H9 (cell line): ENCODE results near the gene ABCB7. TPM values are rescaled to one million over a fixed set of nuclear protein-coding genes. Genes with fewer than 3 reads are reported as not detected.

Experiments used
- DNase-seq: peaks from one replicate; pipeline ENCODE4 v3.0.0-alpha.2; 2017
- H2AFZ ChIP-seq: one replicate; pipeline ENCODE4 v1.6.1; 2013; ENCODE audit warnings: mild to moderate bottlenecking, low read length, control low read depth, moderate library complexity
- H2AK5ac ChIP-seq: 2 replicates; pipeline ENCODE4 v1.6.1; 2013; ENCODE audit warnings: low read length, control low read depth, mixed read lengths; ENCODE audit not compliant: insufficient read length
- H2BK120ac ChIP-seq: one replicate; pipeline ENCODE4 v1.6.1; 2013; ENCODE audit warnings: low read depth, mild to moderate bottlenecking, low read length, control low read depth, inconsistent platforms; ENCODE audit not compliant: poor library complexity, severe bottlenecking
- H2BK12ac ChIP-seq: 2 replicates; pipeline ENCODE4 v1.6.1; 2013; ENCODE audit warnings: low read length, control low read depth, mixed read lengths, low read depth; ENCODE audit not compliant: insufficient read length
- H2BK15ac ChIP-seq: 2 replicates; pipeline ENCODE4 v1.6.1; 2013; ENCODE audit warnings: low read depth, low read length, control low read depth
- H2BK20ac ChIP-seq: one replicate; pipeline ENCODE4 v1.6.1; 2013; ENCODE audit warnings: low read depth, mild to moderate bottlenecking, low read length, control low read depth, inconsistent platforms; ENCODE audit not compliant: poor library complexity, severe bottlenecking
- H2BK5ac ChIP-seq: 2 replicates; pipeline ENCODE4 v1.6.1; 2013; ENCODE audit warnings: low read length, control low read depth, mixed read lengths; ENCODE audit not compliant: insufficient read length
- H3K14ac ChIP-seq: 2 replicates; pipeline ENCODE4 v1.6.1; 2013; ENCODE audit warnings: low read length, control low read depth; ENCODE audit not compliant: insufficient read depth
- H3K18ac ChIP-seq: 2 replicates; pipeline ENCODE4 v1.6.1; 2013; ENCODE audit warnings: low read depth, mild to moderate bottlenecking, mixed read lengths, low read length, control low read depth; ENCODE audit not compliant: insufficient read length
- H3K23ac ChIP-seq: 2 replicates; pipeline ENCODE4 v1.6.1; 2013; ENCODE audit warnings: low read length, control low read depth, mixed read lengths, low read depth; ENCODE audit not compliant: insufficient read length
- H3K23me2 ChIP-seq: 2 replicates; pipeline ENCODE4 v1.6.1; 2013; ENCODE audit warnings: low read depth, mild to moderate bottlenecking, mixed read lengths, low read length, control low read depth; ENCODE audit not compliant: insufficient read length, poor library complexity, severe bottlenecking
- H3K27ac ChIP-seq: 2 replicates; pipeline ENCODE4 v1.5.1; 2013; ENCODE audit warnings: low read length, control low read depth, mixed read lengths, low read depth; ENCODE audit not compliant: insufficient read length
- H3K27me3 ChIP-seq: 2 replicates; pipeline ENCODE4 v1.6.1; 2013; ENCODE audit warnings: low read length, control low read depth, inconsistent platforms; ENCODE audit not compliant: insufficient read depth
- H3K4ac ChIP-seq: 2 replicates; pipeline ENCODE4 v1.6.1; 2013; ENCODE audit warnings: low read depth, mild to moderate bottlenecking, control low read depth, inconsistent platforms, low read length, moderate library complexity
- H3K4me1 ChIP-seq: 2 replicates; pipeline ENCODE4 v1.6.1; 2013; ENCODE audit warnings: low read length, control low read depth, inconsistent platforms; ENCODE audit not compliant: insufficient read depth
- H3K4me2 ChIP-seq: 2 replicates; pipeline ENCODE4 v1.6.1; 2013; ENCODE audit warnings: low read length, control low read depth, mixed read lengths; ENCODE audit not compliant: insufficient read length, insufficient read depth
- H3K56ac ChIP-seq: 2 replicates; pipeline ENCODE4 v1.6.1; 2013; ENCODE audit warnings: low read depth, mild to moderate bottlenecking, mixed read lengths, low read length, control low read depth; ENCODE audit not compliant: insufficient read length
- H3K79me1 ChIP-seq: 2 replicates; pipeline ENCODE4 v1.6.1; 2013; ENCODE audit warnings: low read depth, mild to moderate bottlenecking, moderate library complexity, low read length, control low read depth, inconsistent platforms; ENCODE audit not compliant: insufficient read depth, poor library complexity, severe bottlenecking
- H3K79me2 ChIP-seq: 2 replicates; pipeline ENCODE4 v1.6.1; 2013; ENCODE audit warnings: low read length, control low read depth, inconsistent platforms; ENCODE audit not compliant: insufficient read depth
- H3K9ac ChIP-seq: 2 replicates; pipeline ENCODE4 v1.6.1; 2013; ENCODE audit warnings: low read length, control low read depth, mixed read lengths; ENCODE audit not compliant: insufficient read length; ENCODE audit errors: extremely low read depth
- H3K9me3 ChIP-seq: one replicate; pipeline ENCODE4 v1.6.1; 2013; ENCODE audit warnings: low read depth, low read length, inconsistent platforms; ENCODE audit not compliant: control insufficient read depth
- H3T11ph ChIP-seq: one replicate; pipeline ENCODE4 v1.6.1; 2013; ENCODE audit warnings: mild to moderate bottlenecking, low read length, control low read depth, inconsistent platforms
- H4K20me1 ChIP-seq: one replicate; pipeline ENCODE4 v1.6.1; 2013; ENCODE audit not compliant: control insufficient read depth, insufficient read length, insufficient read depth
- H4K5ac ChIP-seq: 2 replicates; pipeline ENCODE4 v1.6.1; 2013; ENCODE audit warnings: low read depth, mild to moderate bottlenecking, mixed read lengths, low read length, control low read depth; ENCODE audit not compliant: insufficient read length
- H4K8ac ChIP-seq: replicated peaks from 2 replicates; pipeline ENCODE4 v1.6.1; 2013; ENCODE audit warnings: low read length, control low read depth, mixed read lengths, low read depth; ENCODE audit not compliant: insufficient read length
- H4K91ac ChIP-seq: 2 replicates; pipeline ENCODE4 v1.6.1; 2013; ENCODE audit warnings: low read depth, mild to moderate bottlenecking, moderate library complexity, mixed read lengths, low read length, control low read depth; ENCODE audit not compliant: insufficient read length
- H3K27ac Mint-ChIP-seq, 3 experiments: 2 replicates in 2 of 3; 3 replicates in 1 of 3; pipeline ENCODE4 v1.8.0; 2020 to 2021; ENCODE audit warnings: mixed read lengths in 3 of 3, mild to moderate bottlenecking in 1 of 3, moderate library complexity in 1 of 3
- H3K27me3 Mint-ChIP-seq: 2 replicates; pipeline ENCODE4 v1.8.0; 2021; ENCODE audit warnings: low read depth, mild to moderate bottlenecking, moderate library complexity, mixed read lengths
- H3K36me3 Mint-ChIP-seq, 3 experiments: 2 replicates in 2 of 3; 3 replicates in 1 of 3; pipeline ENCODE4 v1.8.0; 2020 to 2021; ENCODE audit warnings: low read depth in 3 of 3, mixed read lengths in 3 of 3; ENCODE audit not compliant: insufficient read depth in 1 of 3
- H3K4me1 Mint-ChIP-seq, 2 experiments: 2 replicates each; pipeline ENCODE4 v1.8.0; 2020; ENCODE audit warnings: mixed read lengths in 2 of 2
- H3K4me3 Mint-ChIP-seq, 2 experiments: 2 replicates in 1 of 2; 3 replicates in 1 of 2; pipeline ENCODE4 v1.8.0; 2020 to 2021; ENCODE audit warnings: mild to moderate bottlenecking in 2 of 2, mixed read lengths in 2 of 2, moderate library complexity in 1 of 2
- H3K9me3 Mint-ChIP-seq, 2 experiments: 2 replicates in 1 of 2; 3 replicates in 1 of 2; pipeline ENCODE4 v1.8.0; 2020; ENCODE audit warnings: mild to moderate bottlenecking in 2 of 2, mixed read lengths in 2 of 2, moderate library complexity in 1 of 2
- CTCF ChIP-seq: fragments of 200-600 bp; sonication (generic); conservative IDR thresholded peaks from 3 replicates; pipeline ENCODE4 v1.8.0; 2021; ENCODE audit warnings: antibody characterized with exemption, mild to moderate bottlenecking
- WGBS: extraction: QIAGEN DNeasy Blood & Tissue Kit; methylation state at CpG from one replicate; pipeline ENCODE4 v1.1.7; 2013; ENCODE audit warnings: missing lambda C conversion rate, low lambda C conversion rate, mixed read lengths; ENCODE audit not compliant: insufficient read length; ENCODE audit errors: extremely low coverage; 5-methylcytosine and 5-hydroxymethylcytosine counted together
- total RNA-seq: library from RNA; stranded (reverse); gene quantifications from 2 replicates; pipeline ENCODE4 v1.2.1, GENCODE V29; 2021

Gene ABCB7
- total RNA-seq, 1 experiment from 2014 or later: 40.8 TPM

GRCh38 chrX:75106772-75107171 lies 49.3 kb downstream of the ABCB7 start:
- Histone ChIP-seq H4K20me1 (no peaks in the 10 kb centered on the region), H3K4ac (no peak overlapping the region), H3K18ac (no peak overlapping the region), H2BK120ac (no peak overlapping the region), H3K9me3 (peaks cover 22% of the 10 kb centered on the region), H3K23ac (no peak overlapping the region), H2AFZ (no peak overlapping the region), H3K27me3 (no peaks in the 10 kb centered on the region), H3K27ac (no peak overlapping the region), H2AK5ac (no peak overlapping the region), H3K23me2 (no peaks in the 10 kb centered on the region), H2BK15ac (no peak overlapping the region), H3K14ac (no peak overlapping the region), H3K79me1 (no peaks in the 10 kb centered on the region), H2BK12ac (no peak overlapping the region), H3T11ph (no peak overlapping the region), H3K9ac (no peak overlapping the region), H4K5ac (no peak overlapping the region), H3K56ac (no peak overlapping the region), H2BK5ac (no peak overlapping the region), H4K91ac (no peak overlapping the region), H2BK20ac (no peak overlapping the region), H4K8ac (no peak overlapping the region), H3K79me2 (no peaks in the 10 kb centered on the region), H3K4me1 (no peaks in the 10 kb centered on the region), H3K4me2 (no peak overlapping the region)
- DNase-seq: no peak
- H3K27me3 Mint-ChIP-seq: no peaks in the 10 kb centered on the region; the same call in 1 of the 2 replicates
- H3K4me1 Mint-ChIP-seq: peaks cover 4 to 5% of the 10 kb centered on the region in 2 experiments; a peak in 1 of 4 replicates
- no peak overlapping the region for H3K4me3 Mint-ChIP-seq
- no CpG with 5 or more reads among the region's 10 CpGs for WGBS
- no peak for TF ChIP-seq CTCF
- H3K36me3 Mint-ChIP-seq: peaks cover 11 to 24% (median 12%) of the 10 kb centered on the region in 3 experiments
- H3K9me3 Mint-ChIP-seq: peaks cover 69 to 77% of the 10 kb centered on the region in 2 experiments
- H3K27ac Mint-ChIP-seq: peak overlapping the region in 2 of 3 experiments; percentile 24 to 75; a peak in 2 of 7 replicates
